SKM-1 (cell line): ENCODE measurements around the gene GSTM1.
"Not testable (repeated sequence)": the region's sequence is repeated elsewhere in the genome, so short reads cannot be mapped to it uniquely, and the experiment has no call there.

Experiments used
- DNase-seq: peaks from one replicate; lab custom pipeline; 2025; ENCODE audit not compliant: unreplicated experiment; lab: John Stamatoyannopoulos, UW

The GSTM1 gene

GRCh38 chr1:109659997-109660690, 27.5 kb upstream of the GSTM1 start:
- DNase-seq, result peak; percentile 19

- DNase-seq, result peak; percentile 24
These were observed 27.0 kb upstream of the GSTM1 start for GRCh38 chr1:109660691-109661026.

- DNase-seq, result no peak
These were observed 26.2 kb upstream of the GSTM1 start for GRCh38 chr1:109661391-109661790.

DNA sequence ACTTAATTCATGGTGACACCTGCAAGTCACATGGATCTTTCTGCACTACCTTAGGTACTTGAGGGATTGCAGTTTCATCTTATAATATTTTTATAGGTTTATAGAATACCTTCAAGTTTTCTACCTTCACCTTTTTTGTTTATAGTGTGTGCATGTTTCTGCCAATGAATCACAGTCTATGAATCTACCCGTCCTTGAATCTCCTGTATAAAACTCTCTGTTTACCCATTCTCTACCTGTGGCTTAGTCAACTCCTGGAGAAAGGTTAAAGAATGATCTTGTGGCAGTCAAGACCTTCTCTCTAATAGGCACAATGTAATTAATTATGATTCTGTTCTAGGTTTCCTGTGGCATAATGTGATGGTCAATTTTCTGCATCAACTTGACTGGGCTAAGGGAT, 22.9 kb upstream of the GSTM1 start:
- no peak for DNase-seq

GRCh38 chr1:109667452-109668122, 20.0 kb upstream of the GSTM1 start, which contains the start of gene GSTM2:
TSS of gene GSTM2 (plus strand) at chr1:109668057. CDS start at chr1:109668116, 59 bp downstream.
- DNase-seq, result no peak

- DNase-seq, result no peak
These were observed 19.4 kb upstream of the GSTM1 start for GRCh38 chr1:109668123-109668775.

- no peak for DNase-seq
These were observed 18.2 kb upstream of the GSTM1 start for GRCh38 chr1:109669246-109669948.

DNA sequence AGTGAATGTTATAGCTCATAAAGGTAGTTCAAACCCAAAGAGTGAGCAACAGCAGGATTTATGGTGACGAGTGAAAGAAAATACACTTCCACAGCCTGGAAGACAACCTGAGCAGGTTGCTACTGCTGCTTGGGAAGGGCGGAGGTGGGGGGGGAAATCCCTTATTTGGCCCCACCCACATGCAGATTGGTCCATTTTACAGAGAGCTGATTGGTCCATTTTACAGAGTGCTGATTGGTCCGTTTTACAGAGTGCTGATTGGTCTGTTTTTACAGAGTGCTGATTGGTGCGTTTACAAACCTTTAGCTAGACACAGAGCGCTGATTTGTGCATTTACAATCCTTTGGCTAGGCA, 17.7 kb upstream of the GSTM1 start:
- not testable (repeated sequence) for DNase-seq

DNA sequence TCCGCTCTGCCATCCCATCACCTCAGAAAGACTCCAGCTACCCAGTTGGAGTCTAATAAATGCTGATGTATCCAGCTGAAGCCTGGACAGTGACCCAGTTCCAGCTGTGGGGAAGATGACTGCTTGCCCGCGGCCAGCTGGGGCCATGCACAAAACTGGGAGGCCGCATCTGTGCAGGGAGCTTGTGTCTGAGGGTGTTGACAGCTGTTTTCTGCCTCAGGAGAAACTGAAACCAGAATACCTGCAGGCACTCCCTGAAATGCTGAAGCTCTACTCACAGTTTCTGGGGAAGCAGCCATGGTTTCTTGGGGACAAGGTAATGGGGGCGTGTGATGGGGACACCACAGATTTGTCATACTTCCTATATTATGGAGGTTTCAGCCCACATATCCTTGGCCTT, 16.6 kb upstream of the GSTM1 start:
- DNase-seq, result no peak

GRCh38 chr1:109673861-109674260, 13.8 kb upstream of the GSTM1 start:
- DNase-seq, result not testable (repeated sequence)

DNA sequence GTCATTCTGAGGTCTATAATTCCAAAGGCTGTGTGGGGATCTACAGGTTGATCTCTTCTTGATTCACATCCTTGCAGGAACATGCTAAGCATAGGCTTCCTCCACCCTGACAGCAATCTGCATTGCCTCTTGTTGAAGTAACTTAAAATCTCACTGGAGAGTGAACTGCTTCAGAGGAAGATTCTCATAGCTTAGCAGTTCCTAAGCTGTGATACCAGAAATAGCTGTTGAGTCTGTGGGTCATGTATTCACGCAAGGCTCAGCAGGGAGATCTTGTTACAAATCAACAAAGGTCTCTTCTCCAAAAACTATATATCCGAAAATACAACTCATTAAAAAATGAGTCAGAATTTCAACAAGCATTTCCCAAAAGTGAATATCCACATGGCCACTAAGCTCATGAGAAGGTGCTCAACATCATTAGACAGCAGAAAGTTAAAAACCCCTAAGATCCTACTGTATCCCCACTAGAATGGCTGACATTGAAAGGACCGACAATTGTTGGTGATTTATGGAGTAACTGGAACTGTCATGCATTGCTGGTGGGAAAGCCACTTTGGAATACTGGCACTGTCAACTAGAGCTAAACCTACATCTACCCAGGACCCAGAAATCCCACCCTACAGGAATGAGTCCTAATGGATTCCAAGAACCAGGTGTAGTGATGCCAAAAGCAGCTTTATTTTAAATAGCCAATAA, 10.8 kb upstream of the GSTM1 start:
- not testable (repeated sequence) for DNase-seq

DNA sequence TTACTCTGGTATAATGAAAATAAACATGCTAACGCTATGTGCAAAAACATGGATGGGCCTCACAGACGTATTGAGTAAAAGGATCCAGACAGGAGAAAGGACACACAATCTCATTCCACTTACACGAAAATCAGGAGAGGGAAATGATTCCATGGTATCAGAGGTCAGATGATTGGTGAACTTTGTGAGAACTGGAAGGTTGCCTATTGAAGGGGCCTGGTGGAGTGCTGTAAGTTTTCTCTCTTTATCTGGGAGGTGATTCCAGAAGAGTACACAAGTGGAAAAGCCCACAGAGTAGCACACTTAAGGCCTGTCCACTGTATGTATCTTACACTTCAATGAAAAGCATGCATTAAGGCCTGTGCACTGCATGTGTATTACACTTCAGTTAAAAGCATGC, 10.2 kb upstream of the GSTM1 start:
- no peak for DNase-seq

- not testable (repeated sequence) for DNase-seq
These were observed 9.0 kb upstream of the GSTM1 start for GRCh38 chr1:109678637-109679036.

DNA sequence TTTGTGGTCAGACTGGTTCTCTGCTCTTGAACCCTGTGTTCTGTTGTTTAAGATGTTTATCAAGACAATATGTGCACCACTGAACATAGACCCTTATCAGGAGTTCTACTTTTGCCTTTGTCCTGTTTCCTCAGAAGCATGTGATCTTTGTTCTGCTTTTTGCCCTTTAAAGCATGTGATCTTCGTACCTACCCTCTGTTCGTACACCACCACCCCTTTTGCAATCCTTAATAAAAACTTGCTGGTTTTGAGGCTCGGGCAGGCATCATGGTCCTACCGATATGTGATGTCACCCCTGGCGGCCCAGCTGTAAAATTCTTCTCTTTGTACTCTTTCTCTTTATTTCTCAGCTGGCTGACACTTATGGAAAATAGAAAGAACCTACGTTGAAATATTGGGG, 2.8 kb upstream of the GSTM1 start:
- DNase-seq, result not testable (repeated sequence)

DNA sequence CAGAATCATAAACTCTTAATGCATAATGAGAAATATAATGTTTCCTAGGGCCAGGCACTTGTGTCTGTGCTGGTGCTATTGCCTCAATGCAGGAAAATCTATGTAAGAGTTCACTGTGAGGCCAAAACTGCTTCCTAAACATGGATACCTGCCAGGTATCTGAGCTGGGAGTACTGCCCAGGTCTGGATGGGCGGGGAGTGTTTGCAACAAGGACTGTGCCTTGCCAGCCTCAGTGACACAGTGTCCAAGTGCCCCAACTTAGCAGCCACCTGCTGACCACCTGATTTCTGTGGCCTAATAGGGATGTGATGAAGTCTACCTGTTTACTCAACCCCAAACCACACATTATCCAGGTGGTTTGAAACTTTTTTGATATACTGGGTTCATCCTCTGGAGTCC, 2.2 kb upstream of the GSTM1 start:
- DNase-seq, result not testable (repeated sequence)

GRCh38 chr1:109685890-109686289, 1.7 kb upstream of the GSTM1 start:
- not testable (repeated sequence) for DNase-seq

- DNase-seq, result not testable (repeated sequence)
These were observed 508 bp upstream of the GSTM1 start for GRCh38 chr1:109687109-109687508.

DNA sequence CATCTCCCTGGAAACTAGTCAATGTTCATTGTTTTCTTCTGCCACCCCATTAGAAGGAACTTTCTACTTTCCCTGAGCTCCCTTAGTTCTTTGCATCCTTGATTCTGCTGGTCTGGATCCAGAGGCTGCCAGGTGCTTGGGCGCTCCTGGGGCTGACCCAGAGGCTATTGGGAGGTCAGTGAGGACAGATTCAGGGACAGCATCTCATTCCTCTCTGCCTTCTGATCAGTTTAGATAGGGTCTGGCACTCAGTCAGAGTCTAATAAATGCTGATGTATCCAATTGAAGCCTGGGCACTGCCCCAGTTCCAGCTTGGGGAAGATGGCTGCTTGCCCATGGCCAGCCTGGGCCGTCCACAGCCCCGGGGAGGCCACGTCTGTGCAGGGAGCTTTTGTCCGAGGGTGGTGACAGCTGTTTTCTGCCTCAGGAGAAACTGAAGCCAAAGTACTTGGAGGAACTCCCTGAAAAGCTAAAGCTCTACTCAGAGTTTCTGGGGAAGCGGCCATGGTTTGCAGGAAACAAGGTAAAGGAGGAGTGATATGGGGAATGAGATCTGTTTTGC, 2.3 kb downstream of the GSTM1 start:
- no peak for DNase-seq

DNA sequence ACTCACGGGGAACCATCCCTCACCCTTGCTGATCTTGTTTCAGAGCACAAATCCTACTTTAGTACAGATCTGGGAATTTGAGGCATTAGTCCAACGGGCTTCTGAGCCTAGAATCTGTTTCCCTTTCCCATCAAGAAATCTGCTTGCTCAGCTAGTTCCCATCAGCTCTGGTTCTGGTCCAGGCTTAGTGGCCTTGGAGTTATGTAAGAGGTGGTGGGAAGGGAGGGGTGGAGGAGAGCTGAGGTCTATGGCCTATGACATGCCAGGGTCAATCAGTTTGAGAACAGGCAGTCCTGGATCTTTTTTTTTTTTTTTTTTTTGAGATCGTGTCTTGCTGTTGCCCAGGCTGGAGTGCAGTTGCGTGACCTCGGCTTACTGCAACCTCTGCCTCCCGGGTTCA, 4.1 kb downstream of the GSTM1 start:
- no peak for DNase-seq

GRCh38 chr1:109694400-109694799, 6.8 kb downstream of the GSTM1 start:
- DNase-seq, result not testable (repeated sequence)

GRCh38 chr1:109695138-109695537, 7.5 kb downstream of the GSTM1 start:
- not testable (repeated sequence) for DNase-seq
